GM12891 (cell line): ENCODE data around the gene PITPNM1.
A peak's percentile ranks its signal among the peaks of the same experiment; 100 is the strongest.

Experiments used
- DNase-seq: peaks from one replicate; pipeline ENCODE4 v3.0.0; 2011; ENCODE audit warnings: low spot score; ENCODE audit not compliant: insufficient read length
- FAIRE-seq: peaks from 2 replicates; lab custom pipeline; 2011; peaks lifted over from hg19 to GRCh38; lab: Jason Lieb, UNC
- PAX5 ChIP-seq: IDR thresholded peaks from 2 replicates; pipeline ENCODE4 v1.6.1; 2011; ENCODE audit warnings: low read length, moderate library complexity, mild to moderate bottlenecking; ENCODE audit not compliant: insufficient read depth, severe bottlenecking
- POLR2A ChIP-seq: IDR thresholded peaks from 2 replicates; pipeline ENCODE4 v1.6.1; 2011; ENCODE audit warnings: low read depth, low read length, control low read depth
- POLR2AphosphoS5 ChIP-seq: IDR thresholded peaks from 2 replicates; pipeline ENCODE4 v1.6.1; 2011; ENCODE audit warnings: low read depth, low read length, control low read depth
- POU2F2 ChIP-seq: IDR thresholded peaks from 2 replicates; pipeline ENCODE4 v1.6.1; 2011; ENCODE audit warnings: low read depth, mild to moderate bottlenecking, control low read depth, low read length, moderate library complexity
- SPI1 ChIP-seq: IDR thresholded peaks from 2 replicates; pipeline ENCODE4 v1.6.1; 2011; ENCODE audit warnings: low read depth, low read length, control low read depth
- TAF1 ChIP-seq: IDR thresholded peaks from 2 replicates; pipeline ENCODE4 v1.6.1; 2011; ENCODE audit warnings: low read depth, low read length, control low read depth

Gene PITPNM1

DNA sequence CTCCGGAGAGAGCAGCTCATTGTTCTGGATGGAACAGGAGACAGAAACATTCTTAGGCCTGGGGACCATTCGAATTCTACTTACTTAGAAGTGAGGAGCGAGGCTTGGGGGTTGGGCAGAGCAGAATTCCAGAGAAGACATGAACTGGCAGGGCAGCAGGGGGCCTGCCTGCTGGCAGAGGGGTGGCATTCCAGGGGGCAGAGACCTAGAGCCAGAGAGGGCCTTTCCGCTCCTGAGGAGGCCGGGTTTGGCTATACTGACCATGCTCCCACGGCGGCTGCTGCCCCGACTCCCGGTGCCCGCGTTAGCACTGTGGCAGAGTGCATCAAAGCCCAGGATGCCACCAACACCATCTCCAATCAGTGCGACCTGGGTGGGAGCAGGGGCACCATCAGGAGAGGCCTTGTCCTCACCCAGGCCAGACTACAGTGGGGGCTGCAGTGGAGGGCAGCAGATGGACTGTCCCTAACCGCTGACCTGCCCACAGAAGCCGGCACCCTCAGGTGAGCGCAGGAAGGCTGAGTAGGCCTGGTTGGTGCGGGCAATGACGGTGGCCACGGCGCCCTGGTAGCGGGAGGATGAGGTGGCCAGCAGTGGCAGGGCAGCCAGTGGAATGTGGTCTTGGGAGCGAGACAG, 7.4 kb downstream of the PITPNM1 start:
- TF ChIP-seq SPI1 (no peak), POU2F2 (no peak), POLR2A (no peak), POLR2AphosphoS5 (no peak), TAF1 (no peak), PAX5 (no peak)
- FAIRE-seq (no peak), DNase-seq (no peak)

DNA sequence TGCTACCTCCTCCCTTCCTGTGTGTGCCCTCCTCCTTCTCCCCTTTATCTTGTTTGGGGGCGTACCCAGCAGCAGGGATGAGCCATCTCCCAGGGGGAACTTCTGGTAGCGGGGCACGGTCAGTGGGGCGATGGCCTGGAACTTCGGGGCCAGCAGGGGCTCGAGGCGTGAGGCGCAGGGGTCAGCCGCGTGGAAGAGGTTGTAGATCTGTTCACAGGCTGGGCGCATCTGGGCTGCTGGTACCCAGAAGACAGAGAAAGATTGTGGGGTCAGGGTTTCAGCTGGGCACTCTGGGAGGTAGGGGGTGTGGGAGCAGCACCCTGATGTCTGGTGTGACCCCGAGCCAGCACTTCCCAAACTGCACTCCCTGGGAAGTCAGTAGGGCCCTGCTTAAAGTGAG, 9.1 kb downstream of the PITPNM1 start:
- no peak for FAIRE-seq
- TF ChIP-seq POLR2A: no peak
- TF ChIP-seq POLR2AphosphoS5: no peak
- no peak for TF ChIP-seq PAX5
- TF ChIP-seq TAF1: no peak
- no peak for TF ChIP-seq SPI1
- TF ChIP-seq POU2F2: no peak
- DNase-seq: peak; percentile 16

DNA sequence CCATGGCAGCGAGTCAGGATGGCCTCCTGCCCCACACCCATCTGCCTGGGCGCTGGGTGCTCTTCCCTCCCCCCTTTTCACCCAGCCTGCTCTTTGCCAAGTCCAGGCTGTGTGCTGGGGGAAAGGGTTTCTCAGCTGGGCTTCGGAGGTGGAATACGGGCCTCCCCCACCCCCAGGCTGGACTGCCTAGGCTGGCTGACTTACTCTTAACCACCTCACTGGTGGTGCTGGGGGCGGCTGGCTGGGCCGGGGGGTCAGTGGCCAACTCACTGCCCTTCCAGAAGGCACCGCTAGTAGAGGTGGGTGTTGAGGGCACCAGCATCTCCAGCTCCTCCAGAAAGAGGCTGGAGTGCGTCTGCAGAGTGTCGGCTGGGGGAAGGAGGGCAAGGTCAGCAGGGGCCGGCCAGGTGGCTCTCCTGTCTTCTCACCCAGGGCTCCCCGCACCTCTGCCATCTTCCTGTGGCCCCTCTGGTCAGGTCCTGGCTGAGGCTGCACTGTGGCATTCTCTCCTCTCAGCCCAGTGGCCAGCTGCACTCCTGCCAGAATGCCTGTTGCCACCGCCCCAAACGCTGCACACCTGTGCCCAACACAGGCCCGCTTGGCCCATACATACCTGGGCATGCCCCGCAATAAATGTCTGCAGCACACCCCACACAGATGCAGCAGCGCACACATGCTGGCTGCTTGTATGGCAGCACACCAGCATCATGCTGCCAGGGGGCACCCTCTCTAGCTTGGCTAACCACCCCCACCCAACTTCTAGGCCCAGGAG, 9.7 kb downstream of the PITPNM1 start:
- peak; percentile 29 for DNase-seq
- FAIRE-seq: no peak
- TF ChIP-seq POLR2AphosphoS5 (no peak), POLR2A (no peak), SPI1 (no peak), TAF1 (no peak), PAX5 (no peak), POU2F2 (no peak)

DNA sequence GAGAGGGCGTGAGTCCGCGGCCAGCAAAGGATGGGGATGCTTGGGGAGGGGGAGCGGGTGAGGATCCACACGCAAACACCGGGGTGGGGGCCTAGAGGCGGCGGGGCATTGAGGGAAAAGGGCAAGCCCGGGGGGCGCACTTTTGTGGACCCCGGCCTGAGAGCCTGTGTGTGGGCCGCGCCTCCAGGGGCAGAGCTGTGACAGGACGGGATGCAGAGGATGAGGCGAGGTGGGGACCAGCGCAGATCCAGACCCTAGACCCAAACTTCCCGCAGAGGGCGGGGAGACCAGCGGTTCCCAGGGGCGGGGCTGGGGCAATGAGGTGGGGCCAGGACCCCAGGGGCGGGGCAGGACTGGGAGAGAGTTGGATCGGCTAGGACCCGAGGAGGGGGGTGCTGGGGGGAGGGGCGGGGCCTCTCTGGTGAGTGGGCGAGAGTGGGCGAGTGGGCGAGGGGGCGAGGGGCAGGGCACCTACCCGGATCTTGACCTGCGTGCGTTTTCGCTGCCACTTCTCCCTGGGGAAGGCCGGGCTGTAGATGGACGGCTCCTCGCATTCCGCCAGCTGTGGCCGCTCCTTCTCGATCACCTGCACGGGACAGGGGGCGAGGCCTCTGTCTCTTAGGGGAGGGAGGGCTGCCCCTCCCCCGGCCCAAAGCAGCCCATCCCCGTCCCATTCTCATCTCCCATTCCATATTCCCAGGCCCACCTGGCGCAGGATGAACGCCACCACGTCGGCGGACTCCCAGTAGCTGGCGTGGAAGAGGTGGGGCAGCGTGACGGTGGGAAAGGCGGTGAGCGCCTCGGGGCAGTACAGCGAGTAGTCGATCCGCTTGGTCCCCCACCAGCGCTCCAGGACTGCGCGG, 10.6 kb downstream of the PITPNM1 start:
- no peak for FAIRE-seq
- peak; percentile 26 for DNase-seq
- no peak for TF ChIP-seq POU2F2

DNA sequence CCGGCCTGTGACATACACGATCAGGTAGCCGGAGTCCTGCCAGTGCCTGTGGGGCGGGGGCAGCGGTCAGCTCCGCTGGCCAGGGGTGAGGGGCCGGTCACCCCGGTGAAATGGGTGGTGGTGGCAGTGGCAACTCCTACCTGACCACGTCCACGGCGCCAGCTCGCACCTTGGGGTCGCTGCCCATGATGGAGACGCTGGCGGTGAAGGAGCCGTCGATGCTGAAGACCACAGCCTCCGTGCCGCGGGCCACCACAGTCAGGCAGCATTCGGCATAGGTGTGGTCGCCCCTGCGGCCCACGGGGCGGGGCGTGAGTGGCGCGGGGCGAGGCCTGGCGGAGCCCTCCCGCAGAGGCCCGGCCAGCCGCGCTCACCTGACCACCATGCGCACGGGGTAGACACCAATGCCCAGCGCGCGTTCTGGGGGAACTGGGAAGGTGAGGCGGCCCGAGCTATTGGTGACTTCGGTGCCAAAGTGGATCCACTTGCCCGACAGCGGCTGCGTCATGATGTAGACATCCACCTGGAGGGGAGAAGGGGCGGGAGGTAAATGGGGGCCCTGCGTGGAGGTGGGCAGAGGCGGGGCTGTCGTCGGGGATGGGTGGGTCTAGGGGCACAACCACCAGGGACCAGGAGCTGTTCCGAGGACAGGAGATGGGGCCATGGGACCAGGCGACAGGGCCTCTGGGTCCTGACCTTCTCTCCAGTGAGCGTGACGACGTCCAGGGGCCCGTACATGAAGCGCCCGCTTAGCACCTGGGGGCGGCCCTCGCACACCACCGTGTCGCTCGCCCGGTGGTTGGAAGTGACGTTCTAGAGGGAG, 11.4 kb downstream of the PITPNM1 start:
- FAIRE-seq (no peak), DNase-seq (peak; percentile 13)
- TF ChIP-seq POU2F2 (no peak), POLR2A (no peak), PAX5 (no peak), SPI1 (no peak), POLR2AphosphoS5 (no peak), TAF1 (no peak)

DNA sequence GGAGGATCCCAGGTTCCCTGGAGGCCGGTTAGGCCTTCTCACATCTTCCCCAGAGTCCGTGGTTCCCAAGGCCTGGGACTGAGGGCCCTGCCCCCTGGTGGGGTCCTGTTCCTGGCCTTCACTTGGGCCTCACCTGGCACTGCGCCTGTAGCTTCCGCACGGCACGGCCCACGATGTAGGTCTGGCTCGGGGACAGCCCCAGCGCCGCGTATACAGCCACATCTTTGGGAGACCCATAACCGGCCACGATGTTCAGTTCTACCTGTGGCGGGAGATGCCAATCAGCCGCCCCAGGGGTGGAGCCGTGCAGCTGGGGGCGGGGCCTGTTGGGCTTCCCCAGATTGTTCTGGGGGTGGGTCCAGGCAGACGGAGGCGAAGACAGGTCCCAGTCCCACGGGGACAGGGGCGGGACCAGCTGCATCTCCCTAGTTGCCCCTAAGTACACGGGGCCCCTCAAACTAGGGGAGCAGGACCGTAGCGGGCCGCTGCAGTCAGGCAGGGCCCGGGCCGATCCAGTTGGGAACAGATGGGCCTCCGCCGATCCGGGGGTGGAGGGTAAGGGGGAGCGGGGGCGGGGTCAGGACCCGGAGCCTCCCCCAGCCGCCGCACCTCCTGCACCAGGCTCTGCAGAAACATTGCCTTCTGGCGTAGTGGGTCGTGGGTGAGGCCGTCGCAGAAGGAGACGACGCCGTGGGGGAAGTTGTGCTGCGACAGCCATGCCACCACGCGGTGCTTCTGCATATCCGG, 12.2 kb downstream of the PITPNM1 start:
- TF ChIP-seq POLR2A: no peak
- no peak for TF ChIP-seq POLR2AphosphoS5
- no peak for TF ChIP-seq SPI1
- TF ChIP-seq PAX5: no peak
- no peak for TF ChIP-seq POU2F2
- TF ChIP-seq TAF1: no peak
- DNase-seq: peak; percentile 55
- no peak for FAIRE-seq

DNA sequence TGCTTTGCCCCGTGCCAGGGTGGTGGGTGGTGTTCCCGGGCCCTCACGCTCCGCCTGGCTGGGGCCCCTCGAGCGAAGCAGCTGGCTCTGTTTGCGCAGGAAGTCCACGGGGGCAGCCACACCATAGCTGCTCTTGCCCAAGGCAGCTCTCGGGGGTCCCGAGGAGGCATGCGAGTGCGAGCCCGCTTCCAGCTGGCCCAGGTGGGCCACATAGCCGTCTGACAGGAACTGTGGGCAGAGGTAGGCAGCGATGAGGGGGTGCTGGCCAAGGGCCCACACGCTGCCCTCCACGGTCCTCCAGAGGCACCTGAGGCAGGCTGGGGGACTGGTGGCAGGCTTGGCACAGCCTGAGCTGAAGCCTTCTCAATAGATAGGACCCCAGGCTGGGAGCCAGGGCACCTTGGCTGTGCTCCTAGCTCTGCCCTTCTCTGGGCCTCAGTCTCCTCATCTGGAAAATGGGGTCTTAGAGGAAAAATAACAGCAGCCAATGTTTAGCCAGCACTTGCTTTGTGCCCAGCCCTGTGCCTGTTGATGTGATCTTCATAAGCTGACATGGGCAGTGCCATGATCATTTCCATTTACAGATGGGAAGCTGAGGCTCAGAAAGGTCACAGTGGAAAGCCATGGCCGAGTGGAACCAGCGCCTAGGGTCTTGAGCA, 13.0 kb downstream of the PITPNM1 start:
- DNase-seq (no peak), FAIRE-seq (no peak)
- TF ChIP-seq TAF1: no peak
- no peak for TF ChIP-seq SPI1
- no peak for TF ChIP-seq POU2F2
- TF ChIP-seq PAX5: no peak
- TF ChIP-seq POLR2AphosphoS5: no peak
- TF ChIP-seq POLR2A: no peak
